ENCODE measurements around the gene PGAP6.
"Not testable (repeated sequence)": the region's sequence is repeated elsewhere in the genome, so short reads cannot be mapped to it uniquely, and the experiment has no call there.

The PGAP6 gene

DNA sequence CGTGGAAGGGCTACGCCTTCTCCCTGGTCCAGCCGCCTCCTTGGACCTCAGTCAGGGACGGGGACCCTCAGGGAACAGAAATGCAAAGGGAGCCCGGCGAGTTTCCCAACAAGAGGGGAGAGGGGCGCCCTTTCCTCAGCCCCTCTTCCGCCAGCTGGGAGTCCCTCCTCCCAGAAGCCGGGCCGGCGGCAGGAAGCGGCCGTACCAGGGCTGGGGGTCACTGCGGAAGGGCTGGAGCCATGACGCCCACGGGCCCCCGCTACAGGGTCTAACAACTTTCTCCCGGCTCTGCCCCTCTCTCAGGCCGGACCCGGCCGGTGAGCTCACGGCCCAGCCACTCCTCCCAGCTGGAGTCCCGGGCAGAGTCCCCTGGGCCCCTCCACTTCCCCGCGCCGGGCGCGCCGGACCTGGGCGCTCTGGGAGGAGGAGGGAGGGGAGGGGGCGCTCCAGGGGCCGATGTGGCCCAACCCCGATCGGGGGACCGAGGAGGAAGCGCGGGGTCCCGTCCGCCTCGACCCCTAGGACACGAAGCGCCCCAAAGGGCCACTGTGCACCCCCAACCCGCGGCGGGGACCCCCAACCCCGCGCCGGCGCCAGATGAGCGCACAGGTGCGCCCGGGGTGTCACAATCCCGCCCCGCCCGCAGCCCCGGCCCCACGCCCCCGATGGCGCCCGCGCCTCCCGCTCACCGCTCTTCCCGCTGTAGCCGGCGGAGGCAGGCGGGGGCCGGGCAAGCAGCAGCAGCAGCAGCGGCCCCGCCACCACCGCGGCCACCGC is 578 bp downstream of the PGAP6 start:
- DNase-seq (ENCODE audit: low read depth), result no peak
- TF ChIP-seq, protein P1, sequence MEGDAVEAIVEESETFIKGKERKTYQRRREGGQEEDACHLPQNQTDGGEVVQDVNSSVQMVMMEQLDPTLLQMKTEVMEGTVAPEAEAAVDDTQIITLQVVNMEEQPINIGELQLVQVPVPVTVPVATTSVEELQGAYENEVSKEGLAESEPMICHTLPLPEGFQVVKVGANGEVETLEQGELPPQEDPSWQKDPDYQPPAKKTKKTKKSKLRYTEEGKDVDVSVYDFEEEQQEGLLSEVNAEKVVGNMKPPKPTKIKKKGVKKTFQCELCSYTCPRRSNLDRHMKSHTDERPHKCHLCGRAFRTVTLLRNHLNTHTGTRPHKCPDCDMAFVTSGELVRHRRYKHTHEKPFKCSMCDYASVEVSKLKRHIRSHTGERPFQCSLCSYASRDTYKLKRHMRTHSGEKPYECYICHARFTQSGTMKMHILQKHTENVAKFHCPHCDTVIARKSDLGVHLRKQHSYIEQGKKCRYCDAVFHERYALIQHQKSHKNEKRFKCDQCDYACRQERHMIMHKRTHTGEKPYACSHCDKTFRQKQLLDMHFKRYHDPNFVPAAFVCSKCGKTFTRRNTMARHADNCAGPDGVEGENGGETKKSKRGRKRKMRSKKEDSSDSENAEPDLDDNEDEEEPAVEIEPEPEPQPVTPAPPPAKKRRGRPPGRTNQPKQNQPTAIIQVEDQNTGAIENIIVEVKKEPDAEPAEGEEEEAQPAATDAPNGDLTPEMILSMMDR (IDR thresholded peaks at IDR 0.05; ENCODE audit: low read length, missing control alignments), result no peak
- H3K4me3 ChIP-seq (replicated peaks; ENCODE audit: low read depth, low read length), result peak overlapping the region; percentile 76

DNA sequence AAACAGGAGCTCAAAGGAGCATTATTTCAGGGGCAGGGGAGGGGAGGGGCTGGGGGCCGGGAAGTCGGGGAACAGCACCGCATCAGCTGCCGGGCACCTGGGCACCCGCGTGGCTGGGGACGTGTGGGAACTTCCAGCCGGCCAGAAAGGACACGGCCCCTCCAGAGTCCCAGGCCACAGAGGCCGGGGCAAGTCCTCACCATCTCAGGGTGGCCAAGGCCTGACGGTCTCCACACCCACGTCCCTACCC is 1.1 kb downstream of the PGAP6 start:
- peak overlapping the region; percentile 76 for H3K4me3 ChIP-seq (replicated peaks; ENCODE audit: low read depth, low read length)
- DNase-seq (ENCODE audit: low read depth), result no peak
- TF ChIP-seq, protein P1 (IDR thresholded peaks at IDR 0.05; ENCODE audit: low read length, missing control alignments), result no peak

DNA sequence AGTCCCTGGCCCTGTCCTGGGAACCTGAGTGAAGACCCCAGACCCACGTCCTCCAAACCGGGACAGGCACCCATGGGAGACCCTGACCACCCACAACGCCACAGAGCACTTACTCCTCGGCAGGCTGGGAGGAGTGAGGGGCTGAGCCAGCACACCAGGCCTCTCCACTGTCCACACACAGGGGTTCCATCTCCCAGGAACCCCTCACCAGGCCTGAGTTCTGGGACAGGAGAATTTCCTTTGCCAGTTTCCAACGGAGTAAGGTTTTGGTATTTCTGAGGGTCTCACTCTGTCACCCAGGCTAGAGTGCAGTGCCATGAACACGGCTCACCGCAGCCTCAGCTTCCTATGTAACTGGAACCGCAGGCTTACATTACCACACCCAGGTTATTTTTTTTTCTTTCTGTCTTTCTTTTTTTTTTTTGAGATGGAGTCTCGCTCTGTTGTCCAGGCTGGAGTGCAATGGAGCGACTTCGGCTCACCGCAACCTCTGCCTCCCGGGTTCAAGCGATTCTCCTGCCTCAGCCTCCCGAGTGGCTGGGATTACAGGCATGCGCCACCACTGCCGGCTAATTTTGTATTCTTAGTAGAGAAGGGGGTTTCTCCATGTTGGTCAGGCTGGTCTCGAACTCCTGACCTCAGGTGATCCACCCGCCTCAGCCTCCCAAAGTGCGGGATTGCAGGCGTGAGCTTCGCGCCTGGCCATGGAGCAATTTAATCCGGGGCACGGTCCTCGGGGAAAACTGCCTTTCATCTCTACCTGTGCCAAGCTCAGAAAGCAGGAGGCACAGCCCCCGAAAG is 1.6 kb downstream of the PGAP6 start:
- TF ChIP-seq, protein P1 (IDR thresholded peaks at IDR 0.05; ENCODE audit: low read length, missing control alignments), result no peak
- peak overlapping the region; percentile 76 for H3K4me3 ChIP-seq (replicated peaks; ENCODE audit: low read depth, low read length)
- no peak for DNase-seq (ENCODE audit: low read depth)

DNA sequence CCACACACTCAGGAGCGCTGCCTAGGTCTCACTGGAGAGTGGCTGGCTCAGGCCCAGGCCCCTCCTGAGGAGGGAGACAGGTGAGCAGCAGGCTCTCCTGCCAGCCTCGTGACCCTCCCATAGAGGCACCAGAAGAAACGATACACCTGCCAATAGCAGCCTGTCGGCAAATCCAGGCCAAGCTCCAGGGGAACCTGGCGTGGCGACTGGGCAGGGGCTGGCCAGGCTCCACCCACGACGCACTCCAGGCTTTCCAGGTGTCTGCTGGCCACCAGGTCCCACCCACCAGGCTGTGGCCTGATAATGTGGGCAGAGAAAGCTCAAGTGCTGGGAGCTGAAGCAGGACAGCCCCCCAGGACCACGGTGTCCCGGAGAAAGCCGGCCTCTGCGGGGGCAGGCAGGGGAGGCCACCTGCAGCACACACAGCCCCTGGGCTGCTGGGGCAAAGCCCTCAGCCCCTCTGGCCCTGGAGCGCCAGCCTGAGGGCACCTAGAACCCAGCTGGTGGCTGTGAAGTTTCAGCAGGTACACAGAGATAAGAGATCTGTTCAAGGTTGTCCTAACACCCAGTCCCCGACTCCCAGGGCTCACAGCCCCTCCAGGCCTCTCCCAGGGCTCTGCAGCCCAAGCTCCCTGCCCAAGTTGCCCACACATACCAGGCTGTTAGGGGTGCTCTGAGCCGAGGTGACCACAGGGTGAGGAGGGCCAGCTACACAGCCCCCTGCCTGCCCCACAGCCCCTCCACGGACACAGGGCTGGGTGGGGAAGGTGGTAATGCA is 2.4 kb downstream of the PGAP6 start:
- DNase-seq (ENCODE audit: low read depth), result no peak
- TF ChIP-seq, protein P1 (IDR thresholded peaks at IDR 0.05; ENCODE audit: low read length, missing control alignments), result no peak
- no peak overlapping the region for H3K4me3 ChIP-seq (replicated peaks; ENCODE audit: low read depth, low read length)

DNA sequence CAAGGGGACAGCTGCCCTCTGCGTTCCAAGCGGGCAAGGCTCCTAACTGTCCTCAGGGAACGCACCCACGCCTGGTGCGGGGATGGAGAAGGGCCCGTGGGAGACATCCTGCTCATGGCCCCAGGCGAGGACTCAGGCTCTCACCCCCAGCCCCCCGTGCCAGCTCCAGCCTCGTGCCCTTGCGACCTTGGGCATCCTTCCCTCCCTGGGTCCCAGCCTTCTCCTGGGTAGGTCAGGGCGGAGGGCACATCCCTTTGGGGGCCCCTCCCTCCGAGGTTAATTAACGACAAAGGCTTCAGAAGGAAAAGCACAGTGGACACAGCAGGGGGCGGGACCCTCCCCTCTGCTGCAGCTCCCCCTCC is 3.0 kb downstream of the PGAP6 start:
- TF ChIP-seq, protein P1 (IDR thresholded peaks at IDR 0.05; ENCODE audit: low read length, missing control alignments), result no peak
- H3K4me3 ChIP-seq (replicated peaks; ENCODE audit: low read depth, low read length), result no peak overlapping the region
- DNase-seq (ENCODE audit: low read depth), result no peak

DNA sequence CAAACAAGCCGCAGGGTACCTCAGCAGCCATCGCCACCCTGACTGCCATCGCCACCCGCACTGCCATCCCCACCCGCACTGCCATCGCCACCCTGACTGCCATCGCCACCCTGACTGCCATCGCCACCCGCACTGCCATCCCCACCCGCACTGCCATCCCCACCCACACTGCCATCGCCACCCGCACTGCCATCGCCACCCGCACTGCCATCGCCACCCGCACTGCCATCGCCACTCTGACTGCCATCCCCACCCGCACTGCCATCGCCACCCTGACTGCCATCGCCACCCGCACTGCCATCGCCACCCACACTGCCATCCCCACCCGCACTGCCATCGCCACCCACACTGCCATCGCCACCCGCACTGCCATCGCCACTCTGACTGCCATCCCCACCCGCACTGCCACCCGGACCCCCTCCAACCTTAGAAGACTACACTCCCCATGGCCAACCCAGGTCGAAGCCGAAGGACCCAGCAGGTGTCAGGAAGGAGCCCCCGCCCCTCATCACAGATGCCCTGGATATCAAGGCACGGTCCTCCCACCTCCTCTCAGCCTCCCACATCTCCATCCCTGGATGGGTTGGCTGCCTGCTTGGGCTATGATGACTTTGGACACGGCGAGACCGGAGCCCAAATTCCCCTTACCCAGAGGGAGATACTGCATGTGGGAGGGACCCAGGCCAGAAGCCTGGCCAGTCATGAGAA is 3.5 kb downstream of the PGAP6 start:
- DNase-seq (ENCODE audit: low read depth), result not testable (repeated sequence)

More for the DNA sequence above, 3.5 kb downstream of the PGAP6 start:
- H3K4me3 ChIP-seq (replicated peaks; ENCODE audit: low read depth, low read length), result not testable (repeated sequence)

All from fibroblast of pulmonary artery (primary cell).